A673 (cell line): ENCODE results near the gene LAT.

ENCODE experiments used
- CTCF ChIP-seq: fragments of 300-800, 200-600 bp; sonication (generic); conservative IDR thresholded peaks from 2 replicates; pipeline ENCODE4 v1.5.1; 2017; ENCODE audit warnings: low read depth, mild to moderate bottlenecking, antibody characterized with exemption, low read length, moderate library complexity, mixed read lengths
- EZH2 ChIP-seq: fragments of 200-600 bp; sonication (generic); IDR thresholded peaks from 2 replicates; pipeline ENCODE4 v1.6.1; 2017; ENCODE audit warnings: borderline replicate concordance, low read depth, mild to moderate bottlenecking, mixed read lengths, antibody characterized with exemption, low read length; ENCODE audit not compliant: poor library complexity, severe bottlenecking

DNA sequence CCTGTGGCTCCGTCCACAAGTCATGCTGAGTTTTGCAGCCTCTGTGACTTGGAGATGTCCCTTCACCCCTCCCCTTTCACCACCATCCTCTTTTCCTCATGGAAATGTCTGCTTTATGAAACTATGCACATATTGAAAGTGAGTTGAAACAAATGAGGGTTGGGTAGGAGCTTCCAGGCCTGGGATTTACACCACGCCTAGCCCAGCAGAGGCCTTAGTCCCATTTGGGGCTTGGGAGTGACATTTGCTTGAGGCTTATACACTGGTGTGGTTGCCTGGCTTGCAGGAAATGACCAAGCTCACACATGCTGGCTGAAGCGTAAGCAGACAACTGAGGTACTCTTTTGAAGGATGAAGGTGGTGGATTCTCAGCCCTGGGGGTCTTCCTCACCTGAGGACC is 20.8 kb upstream of the LAT start:
- TF ChIP-seq CTCF (no peak), EZH2 (no peak)
